Measurements from ENCODE around the gene PKN2. TPM values are rescaled to one million over a fixed set of nuclear protein-coding genes. Genes with fewer than 3 reads are reported as not detected.

Gene PKN2
- total RNA-seq, 1 experiment from 2014 or later: 32.5 TPM

DNA sequence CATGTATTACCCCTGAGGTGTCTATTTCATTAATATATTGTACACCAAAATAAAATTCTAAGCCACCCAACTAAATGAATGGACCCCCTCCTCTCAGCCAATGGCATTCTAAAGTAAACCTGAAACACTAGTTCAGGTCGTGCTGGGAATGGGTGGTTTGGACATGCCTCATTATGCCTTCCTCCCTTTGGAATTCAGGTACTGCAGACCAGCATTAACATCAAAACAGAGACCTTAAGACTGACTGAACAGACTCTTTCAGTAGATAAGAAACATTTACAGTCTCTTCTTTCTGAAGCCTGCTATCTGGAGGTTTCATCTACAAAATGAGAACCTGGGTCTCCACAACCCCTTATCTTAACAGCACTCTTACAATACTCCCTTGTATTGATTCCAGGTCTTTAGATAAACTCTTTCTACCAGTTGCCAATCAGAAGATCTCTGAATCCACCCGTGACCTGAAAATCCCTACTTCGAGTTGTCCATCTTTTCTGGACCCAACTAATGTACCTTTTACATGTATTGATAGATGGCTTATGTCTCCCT lies 93.6 kb downstream of the PKN2 start:
- no peak overlapping the region for H3K9ac ChIP-seq (ENCODE audit: extremely low read depth, insufficient read length, low read length)
- no peaks in the 10 kb centered on the region for H3K27me3 ChIP-seq (ENCODE audit: insufficient read depth, low read length)
- no peak overlapping the region for H3K4ac ChIP-seq (ENCODE audit: low read depth, low read length)
- H2BK15ac ChIP-seq (ENCODE audit: low read depth, low read length): no peak overlapping the region
- no peak overlapping the region for H3T11ph ChIP-seq (ENCODE audit: low read length)
- peak overlapping the region; percentile 57 for H3K27ac ChIP-seq (ENCODE audit: insufficient read length, low read depth, low read length)
- no peak overlapping the region for H2BK120ac ChIP-seq (ENCODE audit: low read depth, low read length, poor library complexity, severe bottlenecking)
- no peak overlapping the region for H2AK5ac ChIP-seq (ENCODE audit: insufficient read length, low read length)
- H4K8ac ChIP-seq (replicated peaks; ENCODE audit: insufficient read length, low read depth, low read length): no peak overlapping the region
- no peak overlapping the region for H3K14ac ChIP-seq (ENCODE audit: insufficient read depth, low read length)
- H3K56ac ChIP-seq (ENCODE audit: insufficient read length, low read depth, low read length): no peak overlapping the region
- H3K9me3 ChIP-seq (ENCODE audit: control insufficient read depth, low read depth, low read length): no peaks in the 10 kb centered on the region
- peaks cover 29 to 59% (median 34%) of the 10 kb centered on the region in 3 experiments for H3K36me3 Mint-ChIP-seq (ENCODE audit: insufficient read depth in 1 of 3, low read depth in 3 of 3)
- peak overlapping the region; percentile 18 for H3K4me2 ChIP-seq (ENCODE audit: insufficient read depth, insufficient read length, low read length)
- no peak overlapping the region for H4K91ac ChIP-seq (ENCODE audit: insufficient read length, low read depth, low read length)
- no peak overlapping the region for H3K18ac ChIP-seq (ENCODE audit: insufficient read length, low read depth, low read length)
- no peak overlapping the region for H2BK20ac ChIP-seq (ENCODE audit: low read depth, low read length, poor library complexity, severe bottlenecking)
- 0 out of 2 replicates have a peak, but pooled peaks cover 1% of the 10 kb centered on the region for H3K79me2 ChIP-seq (ENCODE audit: insufficient read depth, low read length)
- H4K5ac ChIP-seq (ENCODE audit: insufficient read length, low read depth, low read length): no peak overlapping the region
- H2AFZ ChIP-seq (ENCODE audit: low read length): no peak overlapping the region
- no peaks in the 10 kb centered on the region for H4K20me1 ChIP-seq (ENCODE audit: control insufficient read depth, insufficient read depth, insufficient read length)
- H3K9me3 Mint-ChIP-seq: 0 out of 5 replicates have a peak, but pooled peaks cover 0 to 3% of the 10 kb centered on the region in 2 experiments
- peaks cover 67 to 70% of the 10 kb centered on the region in 2 experiments for H3K4me1 Mint-ChIP-seq
- H3K23ac ChIP-seq (ENCODE audit: insufficient read length, low read depth, low read length): no peak overlapping the region
- H2BK12ac ChIP-seq (ENCODE audit: insufficient read length, low read depth, low read length): peak overlapping the region; percentile 10
- H3K23me2 ChIP-seq (ENCODE audit: insufficient read length, low read depth, low read length, poor library complexity, severe bottlenecking): no peaks in the 10 kb centered on the region
- H3K4me3 Mint-ChIP-seq: peak overlapping the region; percentile 11 to 55; a peak in 2 of 5 replicates
- DNase-seq: peak; percentile 50
- H3K79me1 ChIP-seq (ENCODE audit: insufficient read depth, low read depth, low read length, poor library complexity, severe bottlenecking): no peaks in the 10 kb centered on the region
- H3K27me3 Mint-ChIP-seq (ENCODE audit: low read depth): no peaks in the 10 kb centered on the region; the same call in 1 of the 2 replicates
- TF ChIP-seq, protein P1, sequence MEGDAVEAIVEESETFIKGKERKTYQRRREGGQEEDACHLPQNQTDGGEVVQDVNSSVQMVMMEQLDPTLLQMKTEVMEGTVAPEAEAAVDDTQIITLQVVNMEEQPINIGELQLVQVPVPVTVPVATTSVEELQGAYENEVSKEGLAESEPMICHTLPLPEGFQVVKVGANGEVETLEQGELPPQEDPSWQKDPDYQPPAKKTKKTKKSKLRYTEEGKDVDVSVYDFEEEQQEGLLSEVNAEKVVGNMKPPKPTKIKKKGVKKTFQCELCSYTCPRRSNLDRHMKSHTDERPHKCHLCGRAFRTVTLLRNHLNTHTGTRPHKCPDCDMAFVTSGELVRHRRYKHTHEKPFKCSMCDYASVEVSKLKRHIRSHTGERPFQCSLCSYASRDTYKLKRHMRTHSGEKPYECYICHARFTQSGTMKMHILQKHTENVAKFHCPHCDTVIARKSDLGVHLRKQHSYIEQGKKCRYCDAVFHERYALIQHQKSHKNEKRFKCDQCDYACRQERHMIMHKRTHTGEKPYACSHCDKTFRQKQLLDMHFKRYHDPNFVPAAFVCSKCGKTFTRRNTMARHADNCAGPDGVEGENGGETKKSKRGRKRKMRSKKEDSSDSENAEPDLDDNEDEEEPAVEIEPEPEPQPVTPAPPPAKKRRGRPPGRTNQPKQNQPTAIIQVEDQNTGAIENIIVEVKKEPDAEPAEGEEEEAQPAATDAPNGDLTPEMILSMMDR (conservative IDR thresholded peaks at IDR 0.05): no peak
- no CpG with 5 or more reads among the region's 3 CpGs for WGBS (ENCODE audit: extremely low coverage, insufficient read length, low lambda C conversion rate)
- no peak overlapping the region for H2BK5ac ChIP-seq (ENCODE audit: insufficient read length, low read length)
- H3K27ac Mint-ChIP-seq: peak overlapping the region; percentile 86 to 92 (median 88)
- H3K4me1 ChIP-seq (ENCODE audit: insufficient read depth, low read length): peaks cover 22% of the 10 kb centered on the region; the same call in 1 of the 2 replicates
